Measurements from ENCODE around the gene ERCC1.

The ERCC1 gene

GRCh38 chr19:45357445-45357783, 66.3 kb downstream of the ERCC1 start:
- no peak overlapping the region for H2AFZ ChIP-seq (ENCODE audit: low read depth, low read length, severe bottlenecking)
- TF ChIP-seq EZH2phosphoT487 (conservative IDR thresholded peaks at IDR 0.05; ENCODE audit: low read length) (no peak), CTCF (IDR thresholded peaks at IDR 0.05; ENCODE audit: insufficient read depth, low read length, poor library complexity, severe bottlenecking) (no peak)
- H3K4me3 ChIP-seq (ENCODE audit: insufficient read depth, low read length, poor library complexity, severe bottlenecking), result no peak overlapping the region
- no peaks in the 10 kb centered on the region for H3K9me3 ChIP-seq (ENCODE audit: insufficient read depth, low read length)
- H3K36me3 ChIP-seq (ENCODE audit: low read length), result no peaks in the 10 kb centered on the region
- no peaks in the 10 kb centered on the region for H3K79me2 ChIP-seq (ENCODE audit: insufficient read depth, low read length)
- no peaks in the 10 kb centered on the region for H3K9me2 ChIP-seq (replicated peaks; ENCODE audit: insufficient read depth, low read length)
- H3K27ac ChIP-seq (ENCODE audit: low read depth, low read length), result no peak overlapping the region
- H4K20me1 ChIP-seq (ENCODE audit: low read depth, low read length), result no peaks in the 10 kb centered on the region
- H3K4me2 ChIP-seq (ENCODE audit: low read depth, low read length, poor library complexity, severe bottlenecking), result no peak overlapping the region
- no peaks in the 10 kb centered on the region for H3F3A ChIP-seq (ENCODE audit: insufficient read depth)
- H3K27me3 ChIP-seq (ENCODE audit: low read length), result no peaks in the 10 kb centered on the region
- H3K9ac ChIP-seq (ENCODE audit: low read length), result no peak overlapping the region
